H54 (cell line): Measurements from ENCODE around the gene PHF14.

Source experiments
- DNase-seq: peaks from one replicate; pipeline ENCODE4 v3.0.0; 2011; ENCODE audit warnings: low spot score, mixed read lengths; ENCODE audit not compliant: insufficient read length
- FAIRE-seq: peaks from 3 replicates; lab custom pipeline; 2011; peaks lifted over from hg19 to GRCh38; lab: Jason Lieb, UNC
- POLR2A ChIP-seq: IDR thresholded peaks from 2 replicates; pipeline ENCODE4 v1.6.1; 2011; ENCODE audit warnings: low read depth, mild to moderate bottlenecking, low read length

PHF14 gene

GRCh38 chr7:11009631-11010030 is 36.0 kb downstream of the PHF14 start:
- FAIRE-seq (no peak), DNase-seq (no peak)
- no peak for TF ChIP-seq POLR2A

DNA sequence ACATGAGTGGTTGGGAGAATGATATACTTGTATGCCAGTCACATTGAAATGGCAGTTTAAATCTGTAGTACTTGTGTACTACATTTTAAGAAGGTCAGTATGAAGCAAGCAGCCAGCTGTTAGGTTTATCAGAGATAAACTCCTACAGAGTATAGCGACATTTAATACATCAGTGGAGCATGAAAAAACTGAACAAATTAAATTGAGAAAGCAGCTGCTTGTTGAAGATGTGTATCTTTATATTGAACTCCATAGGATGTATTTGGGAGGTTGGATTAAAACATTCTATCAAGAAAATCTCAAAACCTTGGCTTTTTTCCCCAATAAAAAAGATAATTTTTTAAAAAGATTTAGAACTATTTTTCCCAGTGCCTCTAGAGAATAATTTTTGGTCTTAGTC is 47.8 kb downstream of the PHF14 start:
- DNase-seq, result no peak
- peak; percentile 80 for FAIRE-seq
- TF ChIP-seq POLR2A, result no peak

- FAIRE-seq, result peak; percentile 48
- DNase-seq, result no peak
- TF ChIP-seq POLR2A, result no peak
Observed at GRCh38 chr7:11026452-11027359, 53.0 kb downstream of the PHF14 start.

DNA sequence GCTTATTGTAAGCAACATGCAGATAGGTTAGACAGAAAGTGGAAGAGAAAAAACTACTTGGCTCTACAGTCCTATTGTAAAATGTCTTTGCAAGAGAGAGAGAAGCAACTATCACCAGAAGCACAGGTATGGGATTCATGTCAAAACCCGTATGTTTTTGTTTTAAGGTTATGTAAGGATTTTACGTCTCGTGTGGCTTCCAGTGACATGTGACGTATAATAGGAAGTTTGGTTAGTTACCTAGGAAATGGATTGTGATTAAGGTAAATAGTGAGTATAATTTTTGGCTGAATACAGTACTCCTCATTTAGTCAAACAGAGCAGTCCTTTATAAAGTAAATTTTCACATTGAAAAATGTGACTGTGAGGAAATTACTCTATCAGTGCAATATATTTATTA is 62.0 kb downstream of the PHF14 start:
- DNase-seq (no peak), FAIRE-seq (no peak)
- TF ChIP-seq POLR2A, result no peak

DNA sequence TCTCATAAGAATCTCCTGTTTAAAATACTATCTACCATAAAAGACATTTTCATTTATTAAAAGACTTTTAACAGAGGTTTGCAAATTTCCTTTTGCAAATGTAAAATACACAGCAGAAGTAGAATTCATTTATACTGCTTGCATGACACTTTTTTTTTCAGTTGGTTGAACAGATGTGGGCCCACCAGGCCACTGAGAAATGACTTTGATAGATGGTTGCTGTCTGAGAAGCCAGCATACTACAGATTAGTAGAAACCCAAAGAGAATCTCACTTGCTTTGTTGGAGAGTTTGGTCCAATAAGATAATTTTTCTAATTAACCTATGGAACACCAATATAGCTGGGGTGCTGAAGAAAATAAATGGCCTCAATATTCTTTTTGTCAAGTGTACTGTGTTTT is 66.3 kb downstream of the PHF14 start:
- TF ChIP-seq POLR2A, result no peak
- DNase-seq, result no peak
- peak; percentile 33 for FAIRE-seq

DNA sequence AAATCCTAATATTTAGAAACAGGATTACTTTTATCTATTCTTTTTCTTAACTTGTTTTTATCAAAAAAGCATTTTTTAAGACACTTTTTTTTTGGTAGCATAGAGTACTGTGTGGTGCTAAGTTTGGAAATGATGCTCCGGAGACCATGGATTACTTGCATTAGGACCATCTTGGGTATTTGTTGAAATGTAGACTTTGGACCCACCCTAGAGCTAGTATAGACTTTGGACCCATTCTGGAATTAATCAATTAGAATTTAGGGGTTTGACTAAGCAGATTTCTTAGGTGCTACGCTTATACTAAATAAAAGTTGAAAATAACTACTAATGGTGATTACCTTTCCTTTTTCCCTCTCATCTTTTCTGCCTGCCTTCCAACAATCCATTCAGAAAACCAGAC is 80.4 kb downstream of the PHF14 start:
- TF ChIP-seq POLR2A, result no peak
- DNase-seq (no peak), FAIRE-seq (no peak)

DNA sequence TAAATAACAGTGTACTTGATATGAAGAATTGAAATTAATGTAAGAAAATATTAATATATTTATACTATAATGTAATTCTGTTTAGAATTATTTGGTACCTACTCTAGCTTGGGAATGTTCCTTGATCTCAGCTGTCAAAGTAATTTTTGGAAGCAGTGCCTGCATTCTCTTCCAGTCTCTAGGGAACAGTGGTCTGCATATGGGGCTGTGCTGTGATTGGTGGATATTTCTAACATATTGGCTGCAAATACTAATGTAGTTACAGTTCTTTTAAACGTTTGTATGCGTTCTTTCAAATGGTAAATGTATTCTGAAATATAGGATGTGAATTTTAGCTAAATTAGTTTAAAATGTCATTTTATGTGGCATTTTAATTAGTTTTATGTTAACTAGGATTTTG is 87.2 kb downstream of the PHF14 start:
- no peak for TF ChIP-seq POLR2A
- no peak for DNase-seq
- peak; percentile 67 for FAIRE-seq

- FAIRE-seq, result peak; percentile 81
- no peak for TF ChIP-seq POLR2A
Observed at GRCh38 chr7:11062110-11062509, 88.4 kb downstream of the PHF14 start.

GRCh38 chr7:11069591-11069990 is 95.9 kb downstream of the PHF14 start:
- DNase-seq, result no peak
- TF ChIP-seq POLR2A, result no peak
- no peak for FAIRE-seq

More at GRCh38 chr7:11062110-11062509, 88.4 kb downstream of the PHF14 start:
- DNase-seq, result no peak

- DNase-seq, result no peak
- FAIRE-seq, result peak; percentile 61
- no peak for TF ChIP-seq POLR2A
Observed at GRCh38 chr7:11077816-11078215, 104.1 kb downstream of the PHF14 start.

GRCh38 chr7:11078247-11078834 is 104.7 kb downstream of the PHF14 start:
- DNase-seq (no peak), FAIRE-seq (peak; percentile 50)
- TF ChIP-seq POLR2A, result no peak

GRCh38 chr7:11079907-11080306 is 106.2 kb downstream of the PHF14 start:
- FAIRE-seq, result no peak
- no peak for TF ChIP-seq POLR2A

DNA sequence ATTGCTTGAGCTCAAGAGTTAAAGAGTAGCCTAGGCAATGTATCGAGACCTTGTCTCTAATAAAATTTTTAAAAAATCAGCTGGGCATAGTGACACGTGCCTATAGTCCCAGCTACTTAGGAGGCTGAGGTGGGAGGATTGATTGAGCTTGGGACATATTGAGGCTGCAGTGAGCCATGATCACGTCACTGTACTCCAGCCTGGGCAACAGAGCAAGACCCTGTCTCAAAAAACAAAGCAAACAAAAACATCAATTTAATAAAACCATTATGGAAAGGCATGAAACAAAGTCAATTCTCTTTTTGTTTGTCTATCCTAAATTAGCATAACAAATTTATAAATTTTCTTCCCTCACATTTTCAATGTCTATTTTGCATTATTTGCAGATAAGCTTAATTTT is 108.4 kb downstream of the PHF14 start:
- no peak for TF ChIP-seq POLR2A
- FAIRE-seq (no peak), DNase-seq (no peak)

More at GRCh38 chr7:11079907-11080306, 106.2 kb downstream of the PHF14 start:
- no peak for DNase-seq

GRCh38 chr7:11082552-11083213 is 109.0 kb downstream of the PHF14 start:
- TF ChIP-seq POLR2A, result no peak
- peak; percentile 33 for FAIRE-seq
- DNase-seq, result no peak
